Measurements from ENCODE around the gene ATAD2B. TPM values are rescaled to one million over a fixed set of nuclear protein-coding genes. Genes with fewer than 3 reads are reported as not detected.

ATAD2B gene
- total and polyA plus RNA-seq, 8 donors = 4.1 to 15.6 (median 9.3) TPM

DNA sequence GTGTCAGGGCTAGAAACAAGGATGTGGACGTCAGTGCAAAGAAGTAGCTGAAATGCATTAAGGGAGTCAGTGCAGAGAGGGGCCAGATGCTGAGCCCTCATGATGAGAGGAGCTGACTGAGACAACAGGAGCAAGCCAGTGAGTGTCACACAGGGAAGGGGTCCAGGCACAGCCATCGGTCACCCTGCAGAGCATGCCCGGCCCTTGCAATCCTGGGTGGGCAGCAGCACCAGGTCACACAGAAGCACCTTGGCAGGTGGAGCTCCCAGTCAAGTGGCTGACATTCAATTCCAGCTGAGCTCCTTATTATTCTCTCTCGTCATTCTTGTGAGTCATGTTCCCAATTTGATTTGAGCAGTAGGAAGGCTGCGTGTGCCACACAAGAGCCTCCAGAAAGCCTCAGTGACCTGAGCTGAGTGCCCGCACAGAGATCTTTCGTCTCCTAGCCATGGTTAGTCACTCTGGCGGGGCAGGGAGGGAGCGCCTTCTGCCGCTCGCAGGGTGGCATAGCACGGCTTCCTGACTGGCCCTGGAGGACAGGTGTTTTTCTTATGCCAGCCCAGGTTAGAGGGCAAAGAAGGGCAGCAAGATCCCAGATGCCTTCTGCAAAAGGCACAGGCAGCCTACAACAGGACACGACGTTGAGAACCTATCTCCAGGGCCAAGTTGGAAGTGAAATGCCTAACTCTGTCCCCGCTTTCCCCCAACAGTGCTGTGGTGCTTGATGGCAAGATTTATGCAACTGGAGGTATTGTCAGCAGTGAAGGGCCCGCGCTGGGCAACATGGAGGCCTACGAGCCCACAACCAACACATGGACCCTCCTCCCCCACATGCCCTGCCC is 220.9 kb downstream of the ATAD2B start:
- FAIRE-seq (no peak), DNase-seq (no peak)

DNA sequence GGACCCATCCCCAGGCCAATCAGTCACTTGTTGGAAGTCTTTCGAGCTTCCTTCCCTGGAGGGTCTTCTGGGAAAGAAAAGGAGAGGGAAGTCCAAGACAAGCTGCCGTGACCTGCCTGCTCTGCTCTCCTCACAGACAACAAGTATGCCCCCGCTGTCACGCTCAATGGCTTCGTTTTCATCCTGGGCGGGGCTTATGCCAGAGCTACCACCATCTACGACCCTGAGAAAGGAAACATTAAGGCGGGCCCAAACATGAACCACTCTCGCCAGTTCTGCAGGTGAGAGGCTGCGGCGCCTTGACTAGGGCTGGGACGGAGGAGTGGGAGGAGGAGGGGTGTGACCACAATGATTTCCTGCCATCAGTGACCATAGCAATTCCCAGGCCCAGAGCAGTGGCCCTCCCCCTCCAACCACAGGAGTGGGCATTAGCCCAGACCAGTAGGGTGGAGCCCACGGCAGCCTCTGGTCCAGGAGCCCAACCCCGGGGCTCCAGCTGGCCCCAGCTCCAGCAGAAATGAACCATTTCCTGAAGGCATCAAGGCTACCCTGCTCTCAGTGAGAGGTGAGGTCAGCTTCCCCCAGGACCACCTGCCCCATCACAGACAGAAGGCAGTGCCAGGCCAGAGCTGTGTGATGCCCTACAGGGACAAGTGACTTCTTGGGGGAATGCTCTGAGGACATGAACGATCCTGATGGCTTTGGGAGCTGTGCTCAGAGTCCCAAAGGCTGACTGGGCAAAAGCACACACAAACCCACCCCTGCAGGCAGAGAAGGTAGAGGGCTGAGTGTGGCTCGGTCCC is 223.1 kb downstream of the ATAD2B start:
- DNase-seq (no peak), FAIRE-seq (no peak), ATAC-seq (no peak)
- Histone ChIP-seq H3K36me3 (no peaks in the 10 kb centered on the region), H3K9me3 (no peaks in the 10 kb centered on the region), H3K27me3 (no peaks in the 10 kb centered on the region), H3K4me3 (no peak overlapping the region), H3K27ac (no peak overlapping the region), H3K4me1 (no peaks in the 10 kb centered on the region)
- WGBS, 2 donors = 92 to 96% methylated on average over 16 of the region's 16 CpGs
- intact Hi-C loops (cut with DNase I) = no loop called here
- TF ChIP-seq, protein P1, sequence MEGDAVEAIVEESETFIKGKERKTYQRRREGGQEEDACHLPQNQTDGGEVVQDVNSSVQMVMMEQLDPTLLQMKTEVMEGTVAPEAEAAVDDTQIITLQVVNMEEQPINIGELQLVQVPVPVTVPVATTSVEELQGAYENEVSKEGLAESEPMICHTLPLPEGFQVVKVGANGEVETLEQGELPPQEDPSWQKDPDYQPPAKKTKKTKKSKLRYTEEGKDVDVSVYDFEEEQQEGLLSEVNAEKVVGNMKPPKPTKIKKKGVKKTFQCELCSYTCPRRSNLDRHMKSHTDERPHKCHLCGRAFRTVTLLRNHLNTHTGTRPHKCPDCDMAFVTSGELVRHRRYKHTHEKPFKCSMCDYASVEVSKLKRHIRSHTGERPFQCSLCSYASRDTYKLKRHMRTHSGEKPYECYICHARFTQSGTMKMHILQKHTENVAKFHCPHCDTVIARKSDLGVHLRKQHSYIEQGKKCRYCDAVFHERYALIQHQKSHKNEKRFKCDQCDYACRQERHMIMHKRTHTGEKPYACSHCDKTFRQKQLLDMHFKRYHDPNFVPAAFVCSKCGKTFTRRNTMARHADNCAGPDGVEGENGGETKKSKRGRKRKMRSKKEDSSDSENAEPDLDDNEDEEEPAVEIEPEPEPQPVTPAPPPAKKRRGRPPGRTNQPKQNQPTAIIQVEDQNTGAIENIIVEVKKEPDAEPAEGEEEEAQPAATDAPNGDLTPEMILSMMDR (IDR thresholded peaks at IDR 0.05) = no peak

More for the DNA sequence above, 220.9 kb downstream of the ATAD2B start:
- 94 to 96% methylated on average over 18 of the region's 18 CpGs for WGBS, 2 donors
- Histone ChIP-seq H3K36me3 (peaks cover 0 to 4% (median 0%) of the 10 kb centered on the region in 3 donors), H3K27ac (no peak overlapping the region), H3K4me3 (no peak overlapping the region), H3K4me1 (no peaks in the 10 kb centered on the region), H3K9me3 (no peaks in the 10 kb centered on the region), H3K27me3 (no peaks in the 10 kb centered on the region)
- no peak for ATAC-seq
- TF ChIP-seq, protein P1 (IDR thresholded peaks at IDR 0.05) = no peak
- intact Hi-C loops (cut with DNase I) = no loop called here

DNA sequence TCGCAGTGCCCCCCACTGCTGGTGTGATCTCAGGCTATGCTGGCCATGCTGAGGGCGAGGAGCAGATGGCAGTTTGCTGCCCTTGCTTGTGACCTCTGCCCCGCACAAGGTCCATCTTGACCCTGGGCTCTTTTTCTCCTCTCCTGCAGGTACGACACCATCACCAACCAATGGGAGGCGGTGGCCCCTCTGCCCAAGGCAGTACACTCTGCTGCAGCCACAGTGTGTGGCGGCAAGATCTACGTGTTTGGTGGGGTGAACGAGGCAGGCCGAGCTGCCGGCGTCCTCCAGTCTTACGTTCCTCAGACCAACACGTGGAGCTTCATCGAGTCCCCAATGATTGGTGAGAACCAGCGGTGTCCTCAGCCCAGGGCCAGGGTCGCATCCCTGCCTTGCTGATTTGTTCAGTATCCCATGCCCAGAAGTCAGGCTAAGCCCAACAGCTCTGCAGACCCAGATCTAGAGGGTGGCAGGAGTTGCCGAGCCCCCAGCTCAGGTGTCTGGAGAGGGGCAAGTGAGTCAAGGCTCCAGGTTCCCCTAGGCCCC is 223.8 kb downstream of the ATAD2B start:
- no peaks in the 10 kb centered on the region for H3K36me3 ChIP-seq
- 96 to 97% methylated on average over 17 of the region's 17 CpGs for WGBS, 2 donors
- no peak overlapping the region for H3K27ac ChIP-seq
- H3K9me3 ChIP-seq = no peaks in the 10 kb centered on the region
- no peak for FAIRE-seq
- no peaks in the 10 kb centered on the region for H3K27me3 ChIP-seq
- no peak overlapping the region for H3K4me3 ChIP-seq
- no peak for ATAC-seq
- peak in 1 of 6 donors; percentile 42 for DNase-seq
- intact Hi-C loops (cut with DNase I) = no loop called here
- TF ChIP-seq, protein P1 (IDR thresholded peaks at IDR 0.05) = no peak
- no peaks in the 10 kb centered on the region for H3K4me1 ChIP-seq

DNA sequence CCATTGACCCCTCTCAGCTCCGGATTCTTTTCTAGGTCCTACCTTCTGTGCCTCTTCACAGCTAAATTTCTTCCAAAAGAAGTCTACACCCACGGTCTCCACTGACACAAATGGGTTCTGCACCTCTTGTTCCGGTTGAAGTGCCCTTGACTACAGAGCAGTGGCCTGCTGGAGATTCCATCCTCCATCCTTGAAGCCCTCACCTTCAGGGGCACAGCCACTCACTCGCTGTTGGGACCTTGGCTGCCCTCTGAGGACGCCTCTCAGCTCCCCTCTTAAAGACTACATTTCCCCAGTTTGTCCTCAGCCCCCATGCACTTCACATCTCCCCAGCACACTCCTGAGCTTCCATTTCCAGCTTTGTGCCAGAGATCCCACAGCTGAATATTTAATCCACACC is 226.3 kb downstream of the ATAD2B start:
- no peaks in the 10 kb centered on the region for H3K9me3 ChIP-seq
- no peak overlapping the region for H3K27ac ChIP-seq
- H3K4me3 ChIP-seq = no peak overlapping the region
- WGBS, 2 donors = 81 to 94% methylated on average over 5 of the region's 5 CpGs
- ATAC-seq (no peak), DNase-seq (peak in 2 of 6 donors; percentile 0 to 10), FAIRE-seq (no peak)
- TF ChIP-seq, protein P1 (IDR thresholded peaks at IDR 0.05) = no peak
- H3K4me1 ChIP-seq = no peaks in the 10 kb centered on the region
- intact Hi-C loops (cut with DNase I) = no loop called here
- no peaks in the 10 kb centered on the region for H3K27me3 ChIP-seq
- H3K36me3 ChIP-seq = no peaks in the 10 kb centered on the region
